Measurements from ENCODE around the gene EFS.

DNA sequence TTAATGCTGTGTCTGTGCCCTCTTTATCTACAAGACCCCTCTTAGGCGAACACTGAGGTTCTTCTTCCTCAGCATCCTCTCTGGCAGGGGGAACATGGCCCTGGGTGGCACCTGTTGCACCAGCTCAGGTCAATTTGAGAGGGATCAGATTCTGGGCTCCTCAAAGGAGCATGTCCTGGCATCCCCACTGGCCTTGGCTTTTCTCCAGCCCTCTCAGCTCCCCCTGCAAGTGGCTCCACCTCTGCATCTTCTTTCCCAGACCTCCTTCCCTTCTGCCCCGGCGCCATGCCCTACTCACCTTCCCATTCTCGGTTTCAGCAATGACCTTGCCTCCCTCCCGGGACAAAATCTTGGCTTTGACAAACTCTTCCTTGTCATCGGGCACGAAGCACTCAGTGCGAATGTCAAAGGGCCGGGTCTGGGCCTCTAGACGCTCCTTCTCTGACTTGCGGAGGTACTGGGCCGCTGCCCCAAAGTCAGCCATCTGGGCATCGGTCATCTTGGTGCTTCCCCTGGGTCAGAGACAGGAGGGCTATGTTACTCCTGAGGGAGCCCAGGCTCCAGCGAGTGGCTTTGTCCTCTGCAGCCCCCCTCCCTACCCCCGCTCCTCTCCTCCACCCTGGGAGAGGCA, 41.9 kb upstream of the EFS start:
- no peak for TF ChIP-seq BACH2 (CRISPR knock-in tag; IDR thresholded peaks at IDR 0.05; ENCODE audit: borderline replicate concordance)
- no peak for TF ChIP-seq ZNF565 (CRISPR knock-in tag; conservative IDR thresholded peaks at IDR 0.05; ENCODE audit: low read depth)
- TF ChIP-seq PPARA (CRISPR knock-in tag; IDR thresholded peaks at IDR 0.05; ENCODE audit: borderline replicate concordance), result no peak
- no peak for TF ChIP-seq ZC3H10 (CRISPR knock-in tag; IDR thresholded peaks at IDR 0.05)
